ENCODE measurements around the gene CD248.
A peak's percentile ranks its signal among the peaks of the same experiment; 100 is the strongest.

The CD248 gene

DNA sequence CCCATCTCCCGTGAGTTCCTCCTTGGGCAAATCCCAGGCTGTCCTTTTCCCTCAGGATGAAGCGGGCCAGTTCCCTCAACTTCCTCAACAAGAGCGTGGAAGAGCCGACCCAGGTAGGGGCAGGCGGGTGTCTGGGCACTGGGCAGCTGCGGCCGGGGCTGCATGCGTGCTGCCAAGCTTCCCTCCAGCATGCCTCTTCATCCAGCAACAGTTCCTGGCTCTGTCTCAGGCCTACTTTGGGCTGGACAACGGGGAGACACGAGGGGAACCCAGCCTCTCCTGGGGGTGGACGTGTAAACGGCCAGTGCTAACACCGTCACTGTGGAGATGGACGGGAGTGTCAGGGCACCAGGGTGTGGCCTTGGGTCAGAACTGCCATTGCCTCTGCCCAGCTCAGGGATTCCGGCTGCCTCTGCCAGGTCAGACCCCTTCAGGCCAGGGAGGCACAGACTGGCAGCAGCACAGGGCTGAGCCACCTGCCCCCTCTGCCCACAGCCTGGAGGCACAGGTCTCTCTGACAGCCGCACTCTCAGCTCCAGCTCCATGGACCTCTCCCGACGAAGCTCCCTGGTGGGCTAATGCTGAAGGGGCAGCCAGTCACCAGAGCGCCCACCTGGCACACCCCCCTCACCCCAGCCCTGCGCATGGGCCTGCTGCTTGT lies 50.3 kb downstream of the CD248 start:
- in situ Hi-C loops (cut with MboI; ENCODE audit: low sequenced_read_pairs, unreplicated experiment) = no loop called here
- TF ChIP-seq, protein P1, sequence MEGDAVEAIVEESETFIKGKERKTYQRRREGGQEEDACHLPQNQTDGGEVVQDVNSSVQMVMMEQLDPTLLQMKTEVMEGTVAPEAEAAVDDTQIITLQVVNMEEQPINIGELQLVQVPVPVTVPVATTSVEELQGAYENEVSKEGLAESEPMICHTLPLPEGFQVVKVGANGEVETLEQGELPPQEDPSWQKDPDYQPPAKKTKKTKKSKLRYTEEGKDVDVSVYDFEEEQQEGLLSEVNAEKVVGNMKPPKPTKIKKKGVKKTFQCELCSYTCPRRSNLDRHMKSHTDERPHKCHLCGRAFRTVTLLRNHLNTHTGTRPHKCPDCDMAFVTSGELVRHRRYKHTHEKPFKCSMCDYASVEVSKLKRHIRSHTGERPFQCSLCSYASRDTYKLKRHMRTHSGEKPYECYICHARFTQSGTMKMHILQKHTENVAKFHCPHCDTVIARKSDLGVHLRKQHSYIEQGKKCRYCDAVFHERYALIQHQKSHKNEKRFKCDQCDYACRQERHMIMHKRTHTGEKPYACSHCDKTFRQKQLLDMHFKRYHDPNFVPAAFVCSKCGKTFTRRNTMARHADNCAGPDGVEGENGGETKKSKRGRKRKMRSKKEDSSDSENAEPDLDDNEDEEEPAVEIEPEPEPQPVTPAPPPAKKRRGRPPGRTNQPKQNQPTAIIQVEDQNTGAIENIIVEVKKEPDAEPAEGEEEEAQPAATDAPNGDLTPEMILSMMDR (IDR thresholded peaks at IDR 0.05; ENCODE audit: borderline replicate concordance, control extremely low read depth, extremely low read depth, insufficient read depth, missing control alignments) = no peak
- no peak for DNase-seq (ENCODE audit: low spot score)

DNA sequence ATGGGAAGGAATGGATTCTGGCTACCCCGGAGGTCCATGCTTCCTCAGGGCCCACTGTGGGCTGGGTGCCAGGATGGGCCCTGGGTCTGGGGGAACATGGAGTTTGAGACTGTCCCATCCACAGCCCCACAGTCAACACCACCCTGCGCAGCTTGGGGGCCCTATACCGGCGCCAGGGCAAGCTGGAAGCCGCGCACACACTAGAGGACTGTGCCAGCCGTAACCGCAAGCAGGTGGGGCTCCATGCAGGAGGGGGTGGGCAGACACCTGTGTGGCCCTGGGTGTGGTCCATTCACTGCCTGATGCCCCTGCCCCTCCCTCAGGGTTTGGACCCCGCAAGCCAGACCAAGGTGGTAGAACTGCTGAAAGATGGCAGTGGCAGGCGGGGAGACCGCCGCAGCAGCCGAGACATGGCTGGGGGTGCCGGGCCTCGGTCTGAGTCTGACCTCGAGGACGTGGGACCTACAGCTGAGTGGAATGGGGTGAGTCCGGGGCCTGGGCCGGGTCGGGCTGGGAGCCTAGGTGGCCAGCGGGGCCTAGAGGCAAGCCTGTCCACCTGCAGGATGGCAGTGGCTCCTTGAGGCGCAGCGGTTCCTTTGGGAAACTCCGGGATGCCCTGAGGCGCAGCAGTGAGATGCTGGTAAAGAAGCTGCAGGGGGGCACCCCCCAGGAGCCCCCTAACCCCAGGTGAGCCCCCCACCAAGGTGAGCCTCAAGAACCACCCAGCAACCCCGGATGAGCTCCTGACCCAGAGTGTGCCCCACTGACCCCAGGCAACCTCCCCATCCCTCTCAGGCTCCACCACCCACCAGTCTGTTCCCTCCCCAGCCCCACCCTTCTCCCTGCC lies 51.1 kb downstream of the CD248 start:
- DNase-seq (ENCODE audit: low spot score) = no peak
- TF ChIP-seq, protein P1 (IDR thresholded peaks at IDR 0.05; ENCODE audit: borderline replicate concordance, control extremely low read depth, extremely low read depth, insufficient read depth, missing control alignments) = no peak
- in situ Hi-C loops (cut with MboI; ENCODE audit: low sequenced_read_pairs, unreplicated experiment) = no loop called here

DNA sequence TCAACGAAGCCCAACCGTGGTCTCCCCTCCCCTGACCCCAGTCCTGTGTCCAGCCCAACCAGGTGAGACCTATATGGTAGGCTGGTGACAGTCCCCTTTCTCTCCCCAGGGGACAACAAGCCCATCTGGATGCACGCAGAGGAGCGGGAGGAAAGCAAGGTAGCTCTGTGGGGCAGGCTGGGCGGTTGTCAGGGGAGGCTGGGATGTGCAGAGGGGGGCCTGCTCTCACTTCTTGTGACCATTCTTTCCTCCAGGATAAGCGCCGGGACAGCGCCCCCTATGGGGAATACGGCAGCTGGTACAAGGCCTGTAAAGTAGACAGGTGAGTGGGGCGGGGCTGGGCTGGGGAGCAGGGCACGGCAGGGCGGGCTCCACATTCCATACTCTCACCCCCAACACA lies 51.9 kb downstream of the CD248 start:
- TF ChIP-seq, protein P1 (IDR thresholded peaks at IDR 0.05; ENCODE audit: borderline replicate concordance, control extremely low read depth, extremely low read depth, insufficient read depth, missing control alignments) = peak; percentile 3
- in situ Hi-C loops (cut with MboI; ENCODE audit: low sequenced_read_pairs, unreplicated experiment) = no loop called here
- DNase-seq (ENCODE audit: low spot score) = no peak

Measured in GM13976 (cell line).